Neural crest cell (in vitro differentiated cells): ENCODE data around the gene PARVG. TPM values are rescaled to one million over a fixed set of nuclear protein-coding genes. Genes with fewer than 3 reads are reported as not detected.

Experiments used
- DNase-seq: peaks from one replicate; pipeline ENCODE4 v3.0.0; 2021; ENCODE audit warnings: low read depth, mixed read lengths, low spot score
- H3K27ac Mint-ChIP-seq: one replicate; pipeline ENCODE4 v1.8.0; 2021; ENCODE audit warnings: mild to moderate bottlenecking, mixed read lengths; ENCODE audit not compliant: unreplicated experiment
- H3K27me3 Mint-ChIP-seq: 2 replicates; pipeline ENCODE4 v1.8.0; 2021; ENCODE audit warnings: low read depth, mild to moderate bottlenecking, mixed read lengths
- H3K36me3 Mint-ChIP-seq: 2 replicates; pipeline ENCODE4 v1.8.0; 2021; ENCODE audit warnings: low read depth, mild to moderate bottlenecking, mixed read lengths
- H3K4me1 Mint-ChIP-seq: 2 replicates; pipeline ENCODE4 v1.8.0; 2021; ENCODE audit warnings: mixed read lengths
- H3K4me3 Mint-ChIP-seq: one replicate; pipeline ENCODE4 v1.8.0; 2021; ENCODE audit warnings: mild to moderate bottlenecking, mixed read lengths
- H3K9me3 Mint-ChIP-seq: 2 replicates; pipeline ENCODE4 v1.8.0; 2021; ENCODE audit warnings: mixed read lengths
- CTCF ChIP-seq: fragments of 200-600 bp; sonication (generic); conservative IDR thresholded peaks from 2 replicates; pipeline ENCODE4 v1.5.0; 2021; ENCODE audit warnings: antibody characterized with exemption, mild to moderate bottlenecking
- total RNA-seq: library from RNA; stranded (reverse); gene quantifications from 2 replicates; pipeline ENCODE4 v1.2.1, GENCODE V29; 2021

Gene PARVG
- total RNA-seq, 1 donor from 2014 or later: 0.14 TPM

GRCh38 chr22:44142421-44143104 is 38.2 kb upstream of the PARVG start:
- Mint-ChIP-seq H3K27me3 (peaks cover 13% of the 10 kb centered on the region), H3K9me3 (no peaks in the 10 kb centered on the region), H3K36me3 (peaks cover 6% of the 10 kb centered on the region), H3K4me3 (no peak overlapping the region), H3K4me1 (peaks cover 23% of the 10 kb centered on the region), H3K27ac (no peak overlapping the region)
- TF ChIP-seq CTCF: no peak
- no peak for DNase-seq

- Mint-ChIP-seq H3K27ac (no peak overlapping the region), H3K4me1 (peaks cover 28% of the 10 kb centered on the region), H3K36me3 (peaks cover 6% of the 10 kb centered on the region), H3K4me3 (no peak overlapping the region), H3K27me3 (peaks cover 18% of the 10 kb centered on the region), H3K9me3 (no peaks in the 10 kb centered on the region)
- no peak for TF ChIP-seq CTCF
- DNase-seq: no peak
Observed at GRCh38 chr22:44143105-44143474, 37.6 kb upstream of the PARVG start.

- no peak for DNase-seq
- peaks cover 6% of the 10 kb centered on the region for H3K36me3 Mint-ChIP-seq
- no peak overlapping the region for H3K4me3 Mint-ChIP-seq
- peaks cover 23% of the 10 kb centered on the region for H3K27me3 Mint-ChIP-seq
- no peaks in the 10 kb centered on the region for H3K9me3 Mint-ChIP-seq
- H3K27ac Mint-ChIP-seq: no peak overlapping the region
- TF ChIP-seq CTCF: no peak
- H3K4me1 Mint-ChIP-seq: peaks cover 33% of the 10 kb centered on the region
Observed at GRCh38 chr22:44143579-44143978, 37.1 kb upstream of the PARVG start.

- H3K27ac Mint-ChIP-seq: no peak overlapping the region
- H3K4me1 Mint-ChIP-seq: peaks cover 34% of the 10 kb centered on the region
- H3K36me3 Mint-ChIP-seq: peaks cover 2% of the 10 kb centered on the region
- TF ChIP-seq CTCF: no peak
- no peak overlapping the region for H3K4me3 Mint-ChIP-seq
- no peak for DNase-seq
- H3K9me3 Mint-ChIP-seq: no peaks in the 10 kb centered on the region
- peaks cover 25% of the 10 kb centered on the region for H3K27me3 Mint-ChIP-seq
Observed at GRCh38 chr22:44144046-44144569, 36.6 kb upstream of the PARVG start.

GRCh38 chr22:44145544-44145943 is 35.2 kb upstream of the PARVG start:
- no peak for TF ChIP-seq CTCF
- no peak overlapping the region for H3K4me3 Mint-ChIP-seq
- H3K27me3 Mint-ChIP-seq: peaks cover 25% of the 10 kb centered on the region
- peaks cover 2% of the 10 kb centered on the region for H3K36me3 Mint-ChIP-seq
- no peaks in the 10 kb centered on the region for H3K9me3 Mint-ChIP-seq
- no peak for DNase-seq
- no peak overlapping the region for H3K27ac Mint-ChIP-seq
- peaks cover 34% of the 10 kb centered on the region for H3K4me1 Mint-ChIP-seq
